DMS 273 (cell line): Measurements from ENCODE around the gene HOPX.
A peak's percentile ranks its signal among the peaks of the same experiment; 100 is the strongest.
"Not testable (repeated sequence)": the region's sequence is repeated elsewhere in the genome, so short reads cannot be mapped to it uniquely, and the experiment has no call there.

Source experiments
- DNase-seq: peaks from one replicate; lab custom pipeline; 2025; ENCODE audit not compliant: unreplicated experiment; lab: John Stamatoyannopoulos, UW

The HOPX gene

DNA sequence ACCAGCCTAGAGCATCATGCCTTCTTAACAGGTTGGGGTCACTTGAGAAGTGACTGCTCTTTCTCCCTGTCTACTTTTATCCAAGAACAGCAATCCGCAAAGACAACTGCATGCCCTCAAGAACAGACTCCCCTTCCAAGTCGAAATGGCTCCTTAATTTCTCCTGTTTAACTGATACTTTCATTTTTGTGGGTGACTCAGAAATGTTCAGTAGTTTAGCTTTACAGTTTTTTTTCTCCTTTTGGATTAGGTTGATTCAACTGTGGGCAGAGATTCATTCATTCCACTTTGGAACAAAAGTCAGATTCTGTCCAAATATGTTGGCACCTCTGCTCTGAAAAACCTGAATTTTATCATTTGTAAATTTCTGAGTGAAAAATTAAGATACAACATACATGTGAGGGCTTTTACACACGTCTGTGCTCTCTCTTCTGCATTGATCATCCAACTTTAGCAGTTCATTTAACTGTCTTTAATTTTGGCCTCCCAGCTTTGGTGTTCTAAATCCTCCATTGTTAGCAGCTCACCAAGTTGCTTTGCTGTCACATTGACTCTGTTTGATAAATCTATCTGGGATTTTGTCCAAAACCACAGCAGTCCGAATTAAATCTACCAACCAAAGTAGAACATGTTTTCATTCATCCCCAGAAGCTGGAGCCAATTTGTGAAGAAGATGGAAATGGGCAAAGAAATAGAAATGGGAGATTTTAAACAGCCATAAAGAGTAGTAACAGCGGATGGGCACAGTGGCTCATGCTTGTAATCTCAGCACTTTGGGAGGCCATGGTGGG is 50.0 kb downstream of the HOPX start:
- no peak for DNase-seq

- no peak for DNase-seq
Observed at GRCh38 chr4:56628592-56628991, 52.5 kb downstream of the HOPX start.

DNA sequence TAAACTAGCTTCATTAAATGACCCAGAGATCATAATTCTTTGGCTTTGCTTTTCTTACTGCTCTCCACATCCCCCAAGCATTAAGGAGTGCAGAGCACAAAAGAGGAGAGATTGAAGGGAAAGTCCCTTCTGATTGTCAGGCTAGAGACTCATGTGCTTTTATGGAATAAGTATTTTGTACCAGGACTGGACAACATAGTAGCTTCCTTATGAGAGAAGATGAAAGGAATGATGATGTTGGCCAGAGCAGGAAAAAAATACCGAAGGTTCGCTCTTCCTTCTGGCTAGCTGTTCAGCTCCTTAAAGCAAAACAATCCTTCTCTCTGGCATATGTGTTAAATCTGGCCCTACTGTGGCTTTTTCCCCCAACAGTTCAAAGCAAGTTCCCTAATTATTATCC is 53.1 kb downstream of the HOPX start:
- no peak for DNase-seq

DNA sequence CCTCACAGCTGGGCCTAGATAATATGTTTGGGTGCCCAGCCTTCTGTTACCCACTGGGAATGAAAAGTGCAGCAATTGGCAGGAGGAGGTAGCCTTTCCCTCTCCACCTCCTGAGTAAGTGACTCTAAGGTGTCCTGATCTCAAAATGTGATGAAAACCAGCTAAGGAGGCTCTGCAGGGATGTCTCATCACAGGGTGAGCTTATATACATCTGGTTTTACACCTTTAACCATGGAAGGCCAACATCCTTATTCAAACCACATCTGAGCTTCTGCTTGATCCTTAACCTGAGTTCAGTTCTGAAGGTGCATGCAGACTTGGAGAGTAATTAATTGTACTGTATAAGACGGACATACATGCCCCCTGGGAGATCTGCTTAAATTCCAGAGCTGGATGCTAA is 53.7 kb downstream of the HOPX start:
- no peak for DNase-seq

- no peak for DNase-seq
Observed at GRCh38 chr4:56626963-56627362, 54.1 kb downstream of the HOPX start.

DNA sequence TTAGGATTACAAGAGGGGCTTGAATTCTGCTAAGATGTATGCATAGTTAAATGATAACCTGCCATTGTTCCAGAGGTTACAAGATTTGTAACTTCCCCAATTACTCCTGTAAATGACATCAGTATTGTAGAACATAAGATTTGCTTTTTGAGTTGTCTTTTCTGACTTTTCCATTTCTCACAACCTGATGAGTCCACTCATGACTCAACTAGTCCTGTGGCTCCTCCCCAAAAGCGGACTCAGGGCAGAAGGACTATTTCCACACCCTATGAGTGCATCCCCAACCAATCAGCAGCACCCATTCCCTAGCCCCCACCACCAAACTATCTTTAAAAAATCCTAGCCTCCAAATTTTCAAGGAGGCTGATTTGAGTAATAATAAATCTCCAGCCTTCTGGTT is 54.7 kb downstream of the HOPX start:
- no peak for DNase-seq

GRCh38 chr4:56622176-56622575 is 58.9 kb downstream of the HOPX start:
- DNase-seq = no peak

DNA sequence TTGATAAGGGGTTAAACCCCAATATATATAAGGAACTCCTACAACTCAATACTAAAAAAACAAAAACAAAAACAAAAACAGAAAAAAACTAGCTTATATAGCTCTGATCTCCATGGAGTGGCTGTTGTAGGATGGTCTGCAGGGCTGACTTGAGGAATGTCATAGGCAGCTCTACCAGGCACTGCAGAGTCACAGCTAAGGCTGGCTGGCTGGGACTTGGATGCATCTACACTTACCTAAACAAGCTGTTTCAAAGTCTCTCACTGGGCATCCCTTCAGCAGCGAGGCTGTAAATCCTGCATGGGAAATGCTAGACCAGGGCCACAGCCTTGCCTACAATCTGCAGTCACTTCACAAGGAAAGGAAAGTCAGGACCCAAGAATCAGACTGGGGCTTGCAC is 61.3 kb downstream of the HOPX start:
- DNase-seq = no peak

DNA sequence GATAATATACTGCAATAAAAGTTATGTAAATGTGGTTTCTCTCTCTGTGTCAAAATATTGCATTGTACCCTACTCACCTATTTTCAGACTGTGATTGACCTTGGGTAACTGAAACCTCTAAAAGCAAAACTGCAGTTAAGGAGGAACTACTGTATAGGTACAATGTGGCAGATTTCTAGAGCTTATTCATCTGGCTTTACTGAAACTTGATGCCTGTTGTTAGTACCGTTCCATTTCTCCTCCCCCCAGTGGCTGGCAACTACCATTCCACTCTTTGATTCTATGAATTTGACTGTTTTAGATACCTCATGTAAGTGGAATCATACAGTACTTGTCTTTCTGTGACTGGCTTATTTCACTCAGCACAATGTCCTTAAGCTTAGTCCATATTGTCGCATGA is 61.9 kb downstream of the HOPX start:
- peak; percentile 62 for DNase-seq

DNA sequence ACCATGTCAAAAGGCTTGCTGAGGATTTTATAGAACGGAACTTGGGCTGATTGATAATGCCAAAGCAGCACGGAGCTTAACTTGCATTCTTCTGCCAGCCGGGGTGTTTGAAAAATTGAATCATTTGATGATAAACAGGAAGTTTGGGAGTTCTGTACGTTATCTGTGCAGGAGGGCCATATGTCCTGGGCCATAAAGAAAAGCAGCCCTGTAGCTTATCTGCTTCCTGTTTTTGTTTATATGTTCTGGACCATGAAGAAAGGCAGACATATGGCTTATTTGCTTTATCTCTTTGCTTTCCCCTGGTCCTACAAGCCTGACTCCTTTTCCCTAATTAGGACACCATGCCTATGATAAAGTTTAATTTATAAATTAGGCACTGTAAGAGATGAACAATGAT is 62.4 kb downstream of the HOPX start:
- no peak for DNase-seq

DNA sequence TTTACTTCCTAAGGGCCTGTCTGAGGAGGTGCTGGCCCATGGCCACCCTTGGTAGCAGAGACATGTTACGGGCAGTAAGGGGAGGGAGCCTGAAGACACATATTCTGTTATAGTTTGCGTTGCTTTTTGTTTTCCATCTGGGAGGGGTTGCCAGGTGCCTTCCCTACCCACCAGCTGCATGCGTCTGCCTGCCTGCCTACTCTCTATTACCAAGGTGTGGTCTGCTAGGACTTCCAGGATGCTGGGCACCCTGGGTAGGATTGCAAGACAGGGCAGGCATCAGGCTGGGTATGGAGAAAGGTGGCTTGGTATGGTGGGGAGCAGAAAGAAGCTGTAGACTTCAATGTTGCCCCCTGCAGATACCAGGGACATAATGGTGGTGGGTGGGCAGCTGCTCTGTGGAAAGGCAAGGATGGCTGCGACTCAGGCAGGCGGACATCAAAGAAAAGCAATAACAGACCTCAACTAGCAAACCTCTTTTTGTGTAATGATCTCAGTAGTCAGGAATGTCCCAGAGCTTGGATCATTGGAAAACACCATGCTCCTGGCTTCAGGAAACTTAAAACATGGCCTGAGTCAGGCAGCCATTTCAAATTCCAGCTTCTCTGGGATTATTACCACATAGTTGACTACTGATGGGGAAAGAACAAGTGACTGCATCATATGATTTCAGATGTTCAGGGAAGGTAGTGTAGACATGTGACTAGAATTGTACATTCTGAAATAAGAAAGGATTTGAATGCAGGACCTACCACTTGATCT is 67.8 kb downstream of the HOPX start:
- DNase-seq = no peak

- DNase-seq = no peak
Observed at GRCh38 chr4:56612282-56612681, 68.8 kb downstream of the HOPX start.

DNA sequence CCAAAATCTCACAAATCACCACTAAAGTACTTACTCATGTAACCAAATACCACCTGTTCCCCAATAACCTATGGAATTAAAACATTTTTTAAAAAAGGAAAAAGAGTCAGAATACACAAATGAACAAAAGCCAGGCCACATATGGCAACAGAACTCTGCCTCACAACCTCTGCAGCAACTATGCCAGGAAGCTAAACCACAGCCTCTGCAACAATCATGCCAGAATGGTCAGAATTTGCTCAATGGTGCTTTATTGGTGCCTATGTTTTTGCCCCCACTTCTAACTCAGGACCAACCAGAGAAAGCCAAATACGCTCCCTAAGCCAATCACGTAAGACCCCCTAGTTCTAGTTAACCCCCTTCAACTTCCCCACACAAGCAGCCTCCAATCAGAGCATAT is 69.6 kb downstream of the HOPX start:
- DNase-seq = no peak

DNA sequence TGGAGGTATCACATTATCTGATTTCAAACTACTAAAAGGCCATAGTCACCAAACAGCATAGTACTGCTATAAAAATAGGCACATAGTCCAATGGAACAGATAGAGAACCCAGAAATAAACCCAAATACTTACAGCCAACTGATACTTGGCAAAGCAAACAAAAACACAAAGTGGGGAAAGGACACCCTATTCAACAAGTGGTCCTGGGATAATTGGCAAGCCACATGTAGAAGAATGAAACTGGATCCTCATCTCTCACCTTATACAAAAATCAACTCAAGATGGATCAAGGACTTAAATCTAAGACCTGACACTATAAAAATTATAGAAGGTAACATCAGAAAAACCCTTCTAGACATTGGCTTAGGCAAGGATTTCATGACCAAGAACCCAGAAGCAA is 70.9 kb downstream of the HOPX start:
- not testable (repeated sequence) for DNase-seq

DNA sequence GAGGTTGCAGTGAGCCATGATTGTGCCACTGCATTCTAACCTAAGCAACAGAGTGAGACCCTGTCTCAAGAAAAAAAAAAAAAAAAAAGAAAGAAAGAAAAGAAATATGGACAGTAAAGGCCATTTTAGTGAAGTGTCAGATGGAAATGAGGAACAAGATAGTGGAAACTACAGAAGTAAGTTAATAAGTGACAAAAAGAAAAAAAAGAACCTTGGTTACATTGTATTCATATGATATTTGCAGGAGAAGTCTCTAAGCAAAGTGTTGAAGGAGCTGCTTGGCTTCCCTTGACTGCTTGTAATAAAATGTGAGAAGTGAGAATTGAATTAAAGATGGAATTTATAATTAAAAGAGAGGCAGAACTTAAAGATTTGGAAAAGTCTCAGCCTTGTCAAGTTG is 73.2 kb downstream of the HOPX start:
- DNase-seq = no peak

DNA sequence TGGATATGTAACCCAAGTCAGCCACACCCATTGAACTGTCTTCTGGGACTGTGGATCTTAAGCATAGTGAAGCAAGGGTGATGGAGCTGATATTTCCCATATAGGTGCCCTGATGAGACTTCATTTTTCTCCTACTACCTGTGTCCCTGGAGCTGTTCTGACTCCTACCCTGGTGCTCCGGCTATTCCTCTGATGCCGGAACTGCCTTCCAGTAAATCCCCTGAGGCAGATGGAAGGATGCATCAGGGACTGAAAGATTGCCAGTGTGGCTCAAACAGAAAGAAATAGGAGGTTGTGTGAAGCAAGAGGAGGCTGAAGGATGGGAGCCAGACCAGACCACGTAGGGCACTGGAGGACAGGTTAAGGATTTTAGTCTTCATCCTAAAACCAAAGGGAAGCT is 74.7 kb downstream of the HOPX start:
- DNase-seq = no peak

GRCh38 chr4:56605464-56605863 is 75.6 kb downstream of the HOPX start:
- DNase-seq = not testable (repeated sequence)

GRCh38 chr4:56603297-56603696 is 77.8 kb downstream of the HOPX start:
- DNase-seq = no peak
